ENCODE results near the gene SLC39A1. TPM values are rescaled to one million over a fixed set of nuclear protein-coding genes. Genes with fewer than 3 reads are reported as not detected.

SLC39A1 gene
- total and polyA plus RNA-seq, 9 of the 15 experiments (the other 6 are each of a cell fraction or from before 2014, with no cell fraction given), result 9.9 to 81.1 (median 62.7) TPM

GRCh38 chr1:153968408-153968807 lies 5.1 kb upstream of the SLC39A1 start (continued):
- TF ChIP-seq, protein P1, sequence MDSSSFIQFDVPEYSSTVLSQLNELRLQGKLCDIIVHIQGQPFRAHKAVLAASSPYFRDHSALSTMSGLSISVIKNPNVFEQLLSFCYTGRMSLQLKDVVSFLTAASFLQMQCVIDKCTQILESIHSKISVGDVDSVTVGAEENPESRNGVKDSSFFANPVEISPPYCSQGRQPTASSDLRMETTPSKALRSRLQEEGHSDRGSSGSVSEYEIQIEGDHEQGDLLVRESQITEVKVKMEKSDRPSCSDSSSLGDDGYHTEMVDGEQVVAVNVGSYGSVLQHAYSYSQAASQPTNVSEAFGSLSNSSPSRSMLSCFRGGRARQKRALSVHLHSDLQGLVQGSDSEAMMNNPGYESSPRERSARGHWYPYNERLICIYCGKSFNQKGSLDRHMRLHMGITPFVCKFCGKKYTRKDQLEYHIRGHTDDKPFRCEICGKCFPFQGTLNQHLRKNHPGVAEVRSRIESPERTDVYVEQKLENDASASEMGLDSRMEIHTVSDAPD (CRISPR knock-in tag; IDR thresholded peaks at IDR 0.05), result no peak
- no peak for TF ChIP-seq STAG1 (CRISPR knock-in tag; IDR thresholded peaks at IDR 0.05; ENCODE audit: borderline replicate concordance)
- TF ChIP-seq BMI1 (IDR thresholded peaks at IDR 0.05; ENCODE audit: low read length), result no peak
- TF ChIP-seq TGIF2 (CRISPR knock-in tag; IDR thresholded peaks at IDR 0.05), result no peak
- TF ChIP-seq, protein P2, sequence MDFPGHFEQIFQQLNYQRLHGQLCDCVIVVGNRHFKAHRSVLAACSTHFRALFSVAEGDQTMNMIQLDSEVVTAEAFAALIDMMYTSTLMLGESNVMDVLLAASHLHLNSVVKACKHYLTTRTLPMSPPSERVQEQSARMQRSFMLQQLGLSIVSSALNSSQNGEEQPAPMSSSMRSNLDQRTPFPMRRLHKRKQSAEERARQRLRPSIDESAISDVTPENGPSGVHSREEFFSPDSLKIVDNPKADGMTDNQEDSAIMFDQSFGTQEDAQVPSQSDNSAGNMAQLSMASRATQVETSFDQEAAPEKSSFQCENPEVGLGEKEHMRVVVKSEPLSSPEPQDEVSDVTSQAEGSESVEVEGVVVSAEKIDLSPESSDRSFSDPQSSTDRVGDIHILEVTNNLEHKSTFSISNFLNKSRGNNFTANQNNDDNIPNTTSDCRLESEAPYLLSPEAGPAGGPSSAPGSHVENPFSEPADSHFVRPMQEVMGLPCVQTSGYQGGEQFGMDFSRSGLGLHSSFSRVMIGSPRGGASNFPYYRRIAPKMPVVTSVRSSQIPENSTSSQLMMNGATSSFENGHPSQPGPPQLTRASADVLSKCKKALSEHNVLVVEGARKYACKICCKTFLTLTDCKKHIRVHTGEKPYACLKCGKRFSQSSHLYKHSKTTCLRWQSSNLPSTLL (IDR thresholded peaks at IDR 0.05), result no peak
- TF ChIP-seq CXXC5 (CRISPR knock-in tag; IDR thresholded peaks at IDR 0.05), result no peak
- TF ChIP-seq STAT5A (IDR thresholded peaks at IDR 0.05; ENCODE audit: borderline replicate concordance, low read length), result no peak
- TF ChIP-seq CHAMP1 (IDR thresholded peaks at IDR 0.05), result no peak
- TF ChIP-seq JUND (IDR thresholded peaks at IDR 0.05; ENCODE audit: borderline replicate concordance, low read depth, low read length), result no peak
- no peak for TF ChIP-seq JUND (tag; IDR thresholded peaks at IDR 0.05; ENCODE audit: borderline replicate concordance, low read depth, low read length)
- no peak for TF ChIP-seq ZNF280A (IDR thresholded peaks at IDR 0.05; ENCODE audit: low read depth, partially characterized antibody)
- no peak for TF ChIP-seq KHSRP (IDR thresholded peaks at IDR 0.05)
- TF ChIP-seq CCNT2 (IDR thresholded peaks at IDR 0.05; ENCODE audit: borderline replicate concordance, extremely low read depth, insufficient read length, low read depth, low read length), result no peak
- 0 out of 2 replicates have a peak, but pooled peaks have one; percentile 23 for TF ChIP-seq GATAD2A (IDR thresholded peaks at IDR 0.05)
